ENCODE measurements around the gene ZBBX.

Gene ZBBX

DNA sequence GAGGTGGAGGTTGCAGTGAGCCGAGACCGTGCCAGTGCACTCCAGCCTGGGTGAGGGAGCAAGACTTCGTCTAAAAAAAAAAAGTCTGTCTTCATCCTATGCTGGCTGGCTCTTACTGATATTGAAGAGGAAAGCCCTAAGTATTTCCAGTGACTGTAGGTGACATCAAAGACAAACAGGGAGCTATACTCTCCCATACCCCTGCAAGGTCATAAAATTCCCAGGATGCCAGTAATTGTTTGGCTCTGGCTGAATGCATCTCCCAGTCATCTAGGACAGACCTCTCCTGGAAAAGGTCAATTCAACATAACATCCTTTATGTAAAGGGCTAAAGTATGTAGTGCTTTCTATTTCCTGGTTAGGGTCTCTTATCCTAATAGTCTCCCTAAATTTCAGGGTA lies 8.0 kb downstream of the ZBBX start:
- TF ChIP-seq, protein P1, sequence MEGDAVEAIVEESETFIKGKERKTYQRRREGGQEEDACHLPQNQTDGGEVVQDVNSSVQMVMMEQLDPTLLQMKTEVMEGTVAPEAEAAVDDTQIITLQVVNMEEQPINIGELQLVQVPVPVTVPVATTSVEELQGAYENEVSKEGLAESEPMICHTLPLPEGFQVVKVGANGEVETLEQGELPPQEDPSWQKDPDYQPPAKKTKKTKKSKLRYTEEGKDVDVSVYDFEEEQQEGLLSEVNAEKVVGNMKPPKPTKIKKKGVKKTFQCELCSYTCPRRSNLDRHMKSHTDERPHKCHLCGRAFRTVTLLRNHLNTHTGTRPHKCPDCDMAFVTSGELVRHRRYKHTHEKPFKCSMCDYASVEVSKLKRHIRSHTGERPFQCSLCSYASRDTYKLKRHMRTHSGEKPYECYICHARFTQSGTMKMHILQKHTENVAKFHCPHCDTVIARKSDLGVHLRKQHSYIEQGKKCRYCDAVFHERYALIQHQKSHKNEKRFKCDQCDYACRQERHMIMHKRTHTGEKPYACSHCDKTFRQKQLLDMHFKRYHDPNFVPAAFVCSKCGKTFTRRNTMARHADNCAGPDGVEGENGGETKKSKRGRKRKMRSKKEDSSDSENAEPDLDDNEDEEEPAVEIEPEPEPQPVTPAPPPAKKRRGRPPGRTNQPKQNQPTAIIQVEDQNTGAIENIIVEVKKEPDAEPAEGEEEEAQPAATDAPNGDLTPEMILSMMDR (IDR thresholded peaks at IDR 0.05), result no peak
- H2AFZ ChIP-seq, result no peak overlapping the region

DNA sequence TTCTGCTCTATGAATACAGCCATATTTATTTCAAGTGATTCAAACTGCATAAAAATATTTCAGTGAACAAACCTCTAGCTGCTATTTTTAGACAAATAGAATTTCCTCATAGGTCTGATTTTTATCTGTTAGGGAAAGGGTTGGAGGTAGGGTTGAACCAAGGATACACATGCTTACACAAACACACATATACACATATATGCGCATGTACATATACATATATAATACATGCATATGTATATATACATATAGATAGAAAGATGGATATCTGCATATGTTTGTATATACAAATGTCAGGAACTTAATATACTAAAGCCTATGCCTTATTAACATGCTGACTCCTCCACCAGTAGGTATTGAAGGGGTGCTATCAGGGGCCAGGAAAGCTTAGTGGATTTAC lies 18.1 kb downstream of the ZBBX start:
- H3K36me3 ChIP-seq (ENCODE audit: control insufficient read depth, insufficient read depth, low read length), result no peaks in the 10 kb centered on the region
- no peaks in the 10 kb centered on the region for H3K9me3 ChIP-seq (ENCODE audit: control insufficient read depth, low read length)
- H3K9ac ChIP-seq, result no peak overlapping the region
- no peak overlapping the region for H3K27ac ChIP-seq
- no peak overlapping the region for H3K4me2 ChIP-seq (ENCODE audit: low read length)
- no peaks in the 10 kb centered on the region for H3K79me2 ChIP-seq
- no peaks in the 10 kb centered on the region for H3K4me1 ChIP-seq
- no peaks in the 10 kb centered on the region for H3K27me3 ChIP-seq (ENCODE audit: control insufficient read depth, insufficient read depth, low read length)
- no peak overlapping the region for H3K4me3 ChIP-seq (ENCODE audit: low read depth, low read length)
- H2AFZ ChIP-seq, result no peak overlapping the region
- TF ChIP-seq, protein P1 (IDR thresholded peaks at IDR 0.05), result no peak

More for the DNA sequence above, 8.0 kb downstream of the ZBBX start:
- Histone ChIP-seq H3K4me2 (ENCODE audit: low read length) (no peak overlapping the region), H3K79me2 (no peaks in the 10 kb centered on the region), H3K27me3 (ENCODE audit: control insufficient read depth, insufficient read depth, low read length) (no peaks in the 10 kb centered on the region), H3K4me3 (ENCODE audit: low read depth, low read length) (no peak overlapping the region), H3K9ac (no peak overlapping the region), H3K36me3 (ENCODE audit: control insufficient read depth, insufficient read depth, low read length) (no peaks in the 10 kb centered on the region), H3K9me3 (ENCODE audit: control insufficient read depth, low read length) (no peaks in the 10 kb centered on the region), H3K27ac (no peak overlapping the region), H3K4me1 (no peaks in the 10 kb centered on the region)

DNA sequence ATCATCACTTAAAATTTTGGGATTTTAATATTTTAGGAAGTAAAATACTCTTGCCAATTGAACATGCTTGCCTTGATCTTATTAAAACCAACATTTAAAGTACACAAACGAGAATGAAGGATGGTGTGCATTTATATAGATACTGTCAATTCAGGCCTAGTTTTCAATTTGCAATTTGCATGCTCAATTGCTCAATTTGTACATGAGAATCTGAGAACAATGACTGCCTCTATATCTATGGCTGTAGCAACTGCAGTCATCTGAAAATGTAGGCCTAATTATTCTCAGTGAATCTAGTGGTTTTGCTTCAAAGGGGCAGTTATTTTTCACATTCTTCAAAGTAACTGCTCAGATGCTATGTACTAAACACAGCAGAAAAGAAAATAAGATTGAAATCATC lies 18.8 kb downstream of the ZBBX start:
- TF ChIP-seq, protein P1 (IDR thresholded peaks at IDR 0.05), result no peak
- Histone ChIP-seq H3K4me1 (no peaks in the 10 kb centered on the region), H3K79me2 (no peaks in the 10 kb centered on the region), H3K4me2 (ENCODE audit: low read length) (no peak overlapping the region), H3K4me3 (ENCODE audit: low read depth, low read length) (no peak overlapping the region), H3K36me3 (ENCODE audit: control insufficient read depth, insufficient read depth, low read length) (no peaks in the 10 kb centered on the region), H3K27ac (no peak overlapping the region), H3K9me3 (ENCODE audit: control insufficient read depth, low read length) (no peaks in the 10 kb centered on the region), H2AFZ (no peak overlapping the region), H3K27me3 (ENCODE audit: control insufficient read depth, insufficient read depth, low read length) (no peaks in the 10 kb centered on the region), H3K9ac (no peak overlapping the region)

DNA sequence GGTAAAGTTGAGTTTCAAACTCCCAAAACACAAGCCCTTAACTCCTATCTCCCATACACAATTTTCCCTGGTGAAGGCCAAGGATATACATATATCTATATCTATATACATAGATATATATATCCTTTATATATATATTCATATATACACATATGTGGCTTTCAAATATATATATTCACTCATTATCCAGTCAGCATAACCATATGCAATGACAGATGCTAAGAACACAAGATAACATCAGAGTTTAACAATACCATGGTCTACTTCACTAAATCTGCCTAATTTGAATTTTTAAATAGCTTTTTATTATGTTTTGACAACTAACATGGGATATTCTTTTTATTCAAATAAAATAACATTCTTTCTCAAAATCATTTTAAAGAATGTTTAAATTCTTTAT lies 24.7 kb downstream of the ZBBX start:
- Histone ChIP-seq H3K4me3 (ENCODE audit: low read depth, low read length) (no peak overlapping the region), H2AFZ (no peak overlapping the region), H3K27me3 (ENCODE audit: control insufficient read depth, insufficient read depth, low read length) (no peaks in the 10 kb centered on the region), H3K4me2 (ENCODE audit: low read length) (no peak overlapping the region), H3K79me2 (no peaks in the 10 kb centered on the region), H3K9me3 (ENCODE audit: control insufficient read depth, low read length) (no peaks in the 10 kb centered on the region), H3K9ac (no peak overlapping the region), H3K27ac (no peak overlapping the region), H3K36me3 (ENCODE audit: control insufficient read depth, insufficient read depth, low read length) (no peaks in the 10 kb centered on the region), H3K4me1 (no peaks in the 10 kb centered on the region)
- TF ChIP-seq, protein P1 (IDR thresholded peaks at IDR 0.05), result no peak

DNA sequence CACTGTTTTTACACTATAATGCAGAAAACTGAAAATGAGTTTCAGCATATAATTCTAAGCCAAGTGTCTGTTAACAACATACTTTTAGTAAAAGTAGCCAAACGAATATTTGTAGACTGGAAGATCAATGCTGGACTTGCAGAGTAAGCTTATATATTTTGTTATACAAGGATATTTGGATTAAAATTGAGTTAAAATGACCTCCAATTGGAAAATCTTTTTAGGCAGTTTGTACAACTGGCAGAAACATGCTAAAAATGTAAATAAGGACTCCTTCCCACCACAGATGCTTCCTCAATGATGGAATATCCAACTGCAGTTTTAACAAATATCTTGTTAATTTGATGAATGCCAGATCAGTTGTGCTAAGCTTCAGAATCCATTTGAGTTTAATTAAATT lies 25.3 kb downstream of the ZBBX start:
- TF ChIP-seq, protein P1 (IDR thresholded peaks at IDR 0.05), result no peak
- Histone ChIP-seq H3K9ac (no peak overlapping the region), H3K79me2 (no peaks in the 10 kb centered on the region), H3K27ac (no peak overlapping the region), H2AFZ (no peak overlapping the region), H3K4me3 (ENCODE audit: low read depth, low read length) (no peak overlapping the region), H3K27me3 (ENCODE audit: control insufficient read depth, insufficient read depth, low read length) (no peaks in the 10 kb centered on the region), H3K36me3 (ENCODE audit: control insufficient read depth, insufficient read depth, low read length) (no peaks in the 10 kb centered on the region), H3K9me3 (ENCODE audit: control insufficient read depth, low read length) (no peaks in the 10 kb centered on the region), H3K4me1 (no peaks in the 10 kb centered on the region), H3K4me2 (ENCODE audit: low read length) (no peak overlapping the region)
